K562 (cell line): Measurements from ENCODE around the gene MYO3B. TPM values are rescaled to one million over a fixed set of nuclear protein-coding genes. Genes with fewer than 3 reads are reported as not detected.

Experiments used
- ARHGAP35 ChIP-seq: fragments of 450-650 bp; IDR thresholded peaks from 2 replicates; pipeline ENCODE4 v1.6.1; 2018; ENCODE audit not compliant: partially characterized antibody
- BACH1 ChIP-seq: fragments of 200-800 bp; sonication (Bioruptor generic); IDR thresholded peaks from 2 replicates; pipeline ENCODE4 v1.6.1; 2016; ENCODE audit warnings: missing genetic modification characterization, missing compliant biosample characterization
- BCLAF1 ChIP-seq, 2 experiments: fragments of 450-650 bp in 1 of 2; IDR thresholded peaks; 2 replicates each; pipeline ENCODE4 v1.6.1; 2011 to 2017; ENCODE audit warnings: low read depth in 2 of 2, antibody characterized with exemption in 1 of 2, borderline replicate concordance in 1 of 2, low read length in 1 of 2, mild to moderate bottlenecking in 1 of 2, mixed read lengths in 1 of 2; ENCODE audit not compliant: control insufficient read depth in 1 of 2
- CBX5 ChIP-seq: IDR thresholded peaks from 2 replicates; pipeline ENCODE4 v1.6.1; 2014; ENCODE audit warnings: low read depth, borderline replicate concordance
- CREB1 ChIP-seq, 2 experiments: sonication (generic) in 1 of 2; formaldehyde crosslinking in 1 of 2; IDR thresholded peaks; 2 replicates each; pipeline versions ENCODE4 v1.6.1 to v1.8.0; 2012 to 2022; ENCODE audit warnings: inconsistent platforms in 1 of 2, mild to moderate bottlenecking in 1 of 2, missing genetic modification reagents in 1 of 2, moderate library complexity in 1 of 2
- CTBP1 ChIP-seq: fragments of 450-650 bp; IDR thresholded peaks from 2 replicates; pipeline ENCODE4 v1.6.1; 2016; ENCODE audit warnings: borderline replicate concordance
- DMBX1 ChIP-seq: fragments of 250-450 bp; sonication (Bioruptor Pico); IDR thresholded peaks from 2 replicates; pipeline ENCODE4 v1.8.0; 2022; ENCODE audit warnings: inconsistent platforms, mild to moderate bottlenecking, moderate library complexity, borderline replicate concordance
- E2F3 ChIP-seq: fragments of 250-450 bp; sonication (Bioruptor Pico); IDR thresholded peaks from 2 replicates; pipeline ENCODE4 v1.4.0; 2020; ENCODE audit warnings: mild to moderate bottlenecking
- EGR1 ChIP-seq: fragments of 450-650 bp; conservative IDR thresholded peaks from 2 replicates; pipeline ENCODE4 v1.6.1; 2017; ENCODE audit warnings: mild to moderate bottlenecking
- JUN ChIP-seq, 2 experiments: sonication (generic) in 1 of 2; formaldehyde crosslinking in 1 of 2; IDR thresholded peaks; 2 replicates each; pipeline versions ENCODE4 v1.6.1 to v1.8.0; 2012 to 2022; ENCODE audit warnings: borderline replicate concordance in 2 of 2, mild to moderate bottlenecking in 2 of 2, improper control_type of control experiment in 1 of 2, low read depth in 1 of 2, low read length in 1 of 2, missing genetic modification reagents in 1 of 2
- MEIS2 ChIP-seq: fragments of 450-650 bp; IDR thresholded peaks from 2 replicates; pipeline ENCODE4 v1.6.1; 2014; ENCODE audit warnings: mild to moderate bottlenecking; ENCODE audit not compliant: partially characterized antibody
- MXD1 ChIP-seq: fragments of 250-450 bp; sonication (Bioruptor Pico); IDR thresholded peaks from 2 replicates; pipeline ENCODE4 v1.8.0; 2021; ENCODE audit warnings: borderline replicate concordance, mild to moderate bottlenecking, moderate library complexity; ENCODE audit not compliant: poor library complexity, severe bottlenecking
- OTX1 ChIP-seq: fragments of 450-650 bp; formaldehyde crosslinking; IDR thresholded peaks from 2 replicates; pipeline ENCODE4 v1.4.0; 2022; ENCODE audit warnings: mild to moderate bottlenecking
- RAD21 ChIP-seq, 2 experiments: fragments of 250-450 bp in 1 of 2; fragments of 450-650 bp in 1 of 2; sonication (Bioruptor Pico) in 1 of 2; formaldehyde crosslinking in 1 of 2; IDR thresholded peaks in 1 of 2; conservative IDR thresholded peaks in 1 of 2; 2 replicates each; pipeline versions ENCODE4 v1.4.0 to v1.8.0; 2020 to 2022; ENCODE audit warnings: mild to moderate bottlenecking in 2 of 2, moderate library complexity in 1 of 2
- RBM17 ChIP-seq: fragments of 200-400 bp; formaldehyde crosslinking; IDR thresholded peaks from 2 replicates; pipeline ENCODE4 v1.6.1; 2017; ENCODE audit warnings: low read depth, mild to moderate bottlenecking, low read length, borderline replicate concordance
- RBM22 ChIP-seq: fragments of 200-400 bp; formaldehyde crosslinking; IDR thresholded peaks from 2 replicates; pipeline ENCODE4 v1.6.1; 2018; ENCODE audit warnings: low read length, low read depth; ENCODE audit not compliant: poor library complexity, severe bottlenecking
- SMARCE1 ChIP-seq: fragments of 450-650 bp; IDR thresholded peaks from 2 replicates; pipeline ENCODE4 v1.7.1; 2016; ENCODE audit warnings: mild to moderate bottlenecking
- SRF ChIP-seq, 2 experiments: fragments of 250-450, 450-650 bp in 1 of 2; sonication (Bioruptor Pico) in 1 of 2; sonication (generic) in 1 of 2; formaldehyde crosslinking; IDR thresholded peaks; 2 replicates each; pipeline versions ENCODE4 v1.5.0 to v1.5.1; 2020 to 2022; ENCODE audit warnings: mild to moderate bottlenecking in 1 of 2, missing genetic modification reagents in 1 of 2
- STAT5A ChIP-seq: IDR thresholded peaks from 2 replicates; pipeline ENCODE4 v1.6.1; 2012; ENCODE audit warnings: low read length, inconsistent platforms, borderline replicate concordance
- TEAD4 ChIP-seq, 2 experiments: sonication (generic) in 1 of 2; formaldehyde crosslinking in 1 of 2; IDR thresholded peaks; 2 replicates each; pipeline versions ENCODE4 v1.6.1 to v1.8.0; 2012 to 2022; ENCODE audit warnings: borderline replicate concordance in 1 of 2, inconsistent platforms in 1 of 2, low read length in 1 of 2, mild to moderate bottlenecking in 1 of 2, missing genetic modification reagents in 1 of 2
- ZEB2 ChIP-seq: fragments of 450-650 bp; IDR thresholded peaks from 2 replicates; pipeline ENCODE4 v1.6.1; 2016
- ZNF589 ChIP-seq: fragments of 200-800 bp; sonication (Bioruptor generic); IDR thresholded peaks from 2 replicates; pipeline ENCODE4 v1.6.1; 2016; ENCODE audit warnings: low read depth, missing genetic modification characterization, missing compliant biosample characterization
- ZNF766 ChIP-seq: fragments of 200-800 bp; sonication (Bioruptor generic); conservative IDR thresholded peaks from 2 replicates; pipeline ENCODE4 v1.6.1; 2016; ENCODE audit warnings: missing genetic modification characterization, missing compliant biosample characterization
- polyA plus RNA-seq, 8 experiments: library from polyadenylated mRNA; depleted of rRNA in 4 of 8; stranded (reverse) in 5 of 8; unstranded in 3 of 8; fragments of >200 nt; fragmentation: Nextera tagmentation in 2 of 8; fragmentation: Illumina TruSeq in 1 of 8; extraction: Ambion mirVana in 2 of 8; extraction: Trizol in 1 of 8; gene quantifications; 2 replicates each; pipeline versions ENCODE4 v1.2.1 to v1.2.3, GENCODE V29; 2011 to 2014; ENCODE audit warnings: inconsistent platforms in 1 of 8, missing spikeins in 1 of 8
- total RNA-seq, 7 experiments: library from RNA; depleted of rRNA in 6 of 7; stranded (reverse); fragments of >200 nt in 6 of 7; fragmentation: Illumina TruSeq in 2 of 7; extraction: Trizol in 2 of 7; gene quantifications; 2 replicates each; pipeline versions ENCODE4 v1.2.1 to v1.2.3, GENCODE V29; 2011 to 2021; ENCODE audit warnings: low replicate concordance in 1 of 7

The MYO3B gene
- total and polyA plus RNA-seq, 9 of the 15 experiments (the other 6 are each of a cell fraction or from before 2014, with no cell fraction given): 2.7 to 6.5 (median 3.6) TPM

GRCh38 chr2:170139276-170139967 lies 38.5 kb upstream of the MYO3B start (continued):
- TF ChIP-seq MXD1 (CRISPR knock-in tag): no peak
- 0 out of 4 replicates have a peak, but pooled peaks of 1 of the 2 experiments have one; percentile 5 for TF ChIP-seq RAD21 (CRISPR knock-in tag; conservative IDR thresholded peaks at IDR 0.05 in 1 of 2, IDR thresholded peaks at IDR 0.05 in 1 of 2)
- peak; percentile 22 for TF ChIP-seq MEIS2
- TF ChIP-seq RBM17: no peak
- peak; percentile 80 for TF ChIP-seq SMARCE1
- TF ChIP-seq EGR1: no peak
- peak; percentile 76; the same call in 1 of the 2 replicates for TF ChIP-seq BACH1 (tag)
- peak; percentile 92 for TF ChIP-seq CTBP1
- peak; percentile 75 for TF ChIP-seq TEAD4 (IDR thresholded peaks at IDR 0.05; ENCODE audit: low read length)
- no peak for TF ChIP-seq TEAD4 (CRISPR knock-in tag; IDR thresholded peaks at IDR 0.05; ENCODE audit: borderline replicate concordance)
- peak; percentile 76 to 97; a peak in 3 of 4 replicates for TF ChIP-seq SRF (CRISPR knock-in tag; IDR thresholded peaks at IDR 0.05)
- TF ChIP-seq ZNF589 (CRISPR knock-in tag): peak; percentile 31; the same call in 1 of the 2 replicates
- TF ChIP-seq STAT5A: no peak
- peak; percentile 78; the same call in 1 of the 2 replicates for TF ChIP-seq ZEB2
- TF ChIP-seq E2F3 (CRISPR knock-in tag): no peak
- no peak for TF ChIP-seq RBM22
- no peak for TF ChIP-seq CREB1 (IDR thresholded peaks at IDR 0.05)
- no peak for TF ChIP-seq CREB1 (CRISPR knock-in tag; IDR thresholded peaks at IDR 0.05)
- peak; percentile 78 for TF ChIP-seq JUN (IDR thresholded peaks at IDR 0.05; ENCODE audit: borderline replicate concordance, low read depth, low read length)
- TF ChIP-seq JUN (CRISPR knock-in tag; IDR thresholded peaks at IDR 0.05; ENCODE audit: borderline replicate concordance): no peak
- no peak for TF ChIP-seq BCLAF1 (IDR thresholded peaks at IDR 0.05; ENCODE audit: borderline replicate concordance in 1 of 2, control insufficient read depth in 1 of 2, low read depth in 2 of 2, low read length in 1 of 2)
- TF ChIP-seq DMBX1 (CRISPR knock-in tag): no peak
- no peak for TF ChIP-seq CBX5
- TF ChIP-seq ARHGAP35: no peak
- no peak for TF ChIP-seq OTX1
- peak; percentile 18; the same call in 1 of the 2 replicates for TF ChIP-seq ZNF766
